Astrocyte (in vitro differentiated cells and primary cell): ENCODE data around the gene TIMM10. TPM values are rescaled to one million over a fixed set of nuclear protein-coding genes. Genes with fewer than 3 reads are reported as not detected.

Source experiments
- DNase-seq: peaks from one replicate; pipeline ENCODE4 v3.0.0-alpha.2; 2010; ENCODE audit warnings: low read depth
- FAIRE-seq: peaks from 2 replicates; lab custom pipeline; 2011; peaks lifted over from hg19 to GRCh38; lab: Jason Lieb, UNC
- H2AFZ ChIP-seq: 2 replicates; pipeline ENCODE4 v1.6.0; 2012; ENCODE audit warnings: low read depth, low read length, inconsistent platforms
- H3K27ac ChIP-seq: 2 replicates; pipeline ENCODE4 v1.5.1; 2011; ENCODE audit warnings: low read depth, low read length, inconsistent platforms
- H3K27me3 ChIP-seq: 2 replicates; pipeline ENCODE4 v1.6.0; 2011; ENCODE audit warnings: low read length, inconsistent platforms; ENCODE audit not compliant: insufficient read depth
- H3K36me3 ChIP-seq: 2 replicates; pipeline ENCODE4 v1.5.1; 2011; ENCODE audit warnings: low read length, inconsistent platforms; ENCODE audit not compliant: insufficient read depth
- H3K4me1 ChIP-seq: 2 replicates; pipeline ENCODE4 v1.5.1; 2011; ENCODE audit warnings: low read length, inconsistent platforms; ENCODE audit not compliant: insufficient read depth
- H3K4me2 ChIP-seq: 2 replicates; pipeline ENCODE4 v1.6.0; 2012; ENCODE audit warnings: low read length, inconsistent platforms
- H3K4me3 ChIP-seq: 2 replicates; pipeline ENCODE4 v1.5.1; 2011; ENCODE audit warnings: low read depth, mild to moderate bottlenecking, low read length, inconsistent platforms; ENCODE audit not compliant: insufficient read depth
- H3K79me2 ChIP-seq: 2 replicates; pipeline ENCODE4 v1.6.0; 2012; ENCODE audit warnings: mild to moderate bottlenecking, low read length, inconsistent platforms; ENCODE audit not compliant: insufficient read depth
- H3K9ac ChIP-seq: 2 replicates; pipeline ENCODE4 v1.6.0; 2012; ENCODE audit warnings: mild to moderate bottlenecking, low read length, inconsistent platforms
- H3K9me3 ChIP-seq: 2 replicates; pipeline ENCODE4 v1.5.1; 2012; ENCODE audit warnings: low read depth, mild to moderate bottlenecking, low read length, inconsistent platforms; ENCODE audit not compliant: insufficient read depth
- H4K20me1 ChIP-seq: 2 replicates; pipeline ENCODE4 v1.6.0; 2012; ENCODE audit warnings: low read length, inconsistent platforms; ENCODE audit not compliant: insufficient read depth
- H3K27ac Mint-ChIP-seq: one replicate; pipeline ENCODE4 v1.8.0; 2021; ENCODE audit warnings: mild to moderate bottlenecking, mixed read lengths; ENCODE audit not compliant: unreplicated experiment
- H3K27me3 Mint-ChIP-seq: one replicate; pipeline ENCODE4 v1.8.0; 2021; ENCODE audit warnings: low read depth, mixed read lengths; ENCODE audit not compliant: unreplicated experiment
- H3K36me3 Mint-ChIP-seq: one replicate; pipeline ENCODE4 v1.8.0; 2021; ENCODE audit warnings: low read depth, mixed read lengths; ENCODE audit not compliant: unreplicated experiment
- H3K4me1 Mint-ChIP-seq: one replicate; pipeline ENCODE4 v1.8.0; 2021; ENCODE audit warnings: low read depth, mixed read lengths; ENCODE audit not compliant: unreplicated experiment
- H3K4me3 Mint-ChIP-seq: one replicate; pipeline ENCODE4 v1.8.0; 2021; ENCODE audit warnings: mild to moderate bottlenecking, moderate library complexity, mixed read lengths; ENCODE audit not compliant: unreplicated experiment
- H3K9me3 Mint-ChIP-seq: one replicate; pipeline ENCODE4 v1.8.0; 2021; ENCODE audit warnings: mild to moderate bottlenecking, mixed read lengths; ENCODE audit not compliant: unreplicated experiment
- CTCF ChIP-seq: IDR thresholded peaks from 2 replicates; pipeline ENCODE4 v1.5.1; 2011; ENCODE audit warnings: low read depth, mild to moderate bottlenecking, inconsistent platforms, low read length, moderate library complexity; ENCODE audit not compliant: insufficient read depth
- EZH2 ChIP-seq: IDR thresholded peaks from 2 replicates; pipeline ENCODE4 v1.6.1; 2012; ENCODE audit warnings: mild to moderate bottlenecking, low read length, inconsistent platforms; ENCODE audit not compliant: insufficient read depth
- total RNA-seq: library from RNA; stranded (reverse); gene quantifications from 2 replicates; pipeline ENCODE4 v1.2.1, GENCODE V29; 2021

The TIMM10 gene
- total RNA-seq, 1 donor from 2014 or later: 56.1 TPM

DNA sequence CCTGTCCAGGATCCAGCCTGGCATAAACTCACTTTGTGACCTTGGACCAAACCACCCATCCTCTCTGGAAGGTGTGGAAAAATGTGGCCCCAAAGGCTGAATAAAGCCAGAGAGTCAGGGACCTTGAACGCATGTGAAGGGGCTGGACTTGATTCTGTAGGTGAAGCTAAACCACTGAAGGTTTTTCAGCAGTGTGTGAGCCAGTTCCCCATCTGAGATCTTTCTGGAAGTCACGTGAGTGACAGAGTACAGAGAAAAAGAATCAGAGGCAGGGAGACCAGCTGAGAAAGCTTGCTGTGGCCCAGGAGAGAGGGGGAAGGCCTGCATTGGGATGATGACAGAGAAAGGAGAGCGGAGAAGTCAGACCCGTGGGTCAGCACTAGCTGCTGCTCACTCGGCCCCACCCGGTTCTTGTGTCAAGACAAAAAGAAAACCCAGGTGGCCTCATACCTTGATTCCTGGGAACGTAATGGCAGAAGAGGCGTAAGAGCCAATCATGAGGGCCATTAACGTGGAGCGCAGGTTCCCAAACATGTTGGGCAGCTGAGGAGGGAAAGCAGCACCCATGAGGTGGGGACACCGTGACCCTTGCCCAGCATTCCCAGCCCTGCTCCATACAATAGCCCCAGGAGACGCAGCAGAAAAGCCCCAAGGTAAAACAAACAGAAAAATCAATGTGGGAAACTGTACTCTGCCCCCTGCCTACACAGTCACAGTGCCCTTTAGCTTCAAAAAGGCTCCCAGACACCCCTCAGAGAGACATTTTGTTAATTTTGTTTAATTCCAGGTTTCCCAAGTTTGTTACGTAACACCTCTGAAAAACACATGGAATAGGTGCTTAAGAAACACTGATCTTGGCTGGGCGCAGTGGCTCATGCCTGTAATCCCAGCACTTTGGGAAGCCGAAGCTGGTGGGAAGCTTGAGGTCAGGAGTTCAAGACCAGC, 33.0 kb downstream of the TIMM10 start:
- H3K79me2 ChIP-seq: no peaks in the 10 kb centered on the region
- H3K4me2 ChIP-seq: no peak overlapping the region
- Mint-ChIP-seq H3K4me3 (no peak overlapping the region), H3K4me1 (no peaks in the 10 kb centered on the region), H3K36me3 (peaks cover 7% of the 10 kb centered on the region), H3K27ac (no peak overlapping the region), H3K9me3 (no peaks in the 10 kb centered on the region), H3K27me3 (peaks cover 25% of the 10 kb centered on the region)
- no peak overlapping the region for H3K9ac ChIP-seq
- no peaks in the 10 kb centered on the region for H3K36me3 ChIP-seq
- no peak overlapping the region for H3K4me3 ChIP-seq
- no peaks in the 10 kb centered on the region for H4K20me1 ChIP-seq
- H2AFZ ChIP-seq: no peak overlapping the region
- TF ChIP-seq EZH2: no peak
- TF ChIP-seq CTCF: no peak
- DNase-seq: no peak
- H3K27me3 ChIP-seq: no peaks in the 10 kb centered on the region
- H3K27ac ChIP-seq: no peak overlapping the region
- H3K4me1 ChIP-seq: peaks cover 6% of the 10 kb centered on the region
- FAIRE-seq: no peak
- H3K9me3 ChIP-seq: no peaks in the 10 kb centered on the region

GRCh38 chr11:57496109-57496820, 34.3 kb downstream of the TIMM10 start:
- Histone ChIP-seq H3K27ac (no peak overlapping the region), H3K4me3 (no peak overlapping the region), H3K27me3 (no peaks in the 10 kb centered on the region), H3K4me2 (no peak overlapping the region), H3K36me3 (no peaks in the 10 kb centered on the region), H3K9ac (no peak overlapping the region), H3K4me1 (peaks cover 6% of the 10 kb centered on the region), H3K79me2 (no peaks in the 10 kb centered on the region), H3K9me3 (no peaks in the 10 kb centered on the region), H4K20me1 (peaks cover 4% of the 10 kb centered on the region), H2AFZ (no peak overlapping the region)
- no peaks in the 10 kb centered on the region for H3K4me1 Mint-ChIP-seq
- no peak for FAIRE-seq
- H3K4me3 Mint-ChIP-seq: no peak overlapping the region
- H3K27ac Mint-ChIP-seq: no peak overlapping the region
- no peak for DNase-seq
- peaks cover 7% of the 10 kb centered on the region for H3K36me3 Mint-ChIP-seq
- H3K27me3 Mint-ChIP-seq: peaks cover 25% of the 10 kb centered on the region
- TF ChIP-seq CTCF: no peak
- no peak for TF ChIP-seq EZH2
- no peaks in the 10 kb centered on the region for H3K9me3 Mint-ChIP-seq
